Hematopoietic multipotent progenitor cell (in vitro differentiated cells): ENCODE results near the gene RHOJ. TPM values are rescaled to one million over a fixed set of nuclear protein-coding genes. Genes with fewer than 3 reads are reported as not detected.

Source experiments
- total RNA-seq: library from RNA; depleted of rRNA; stranded (reverse); fragments of >200 nt; gene quantifications from one replicate; pipeline ENCODE4 v1.2.3, GENCODE V29; 2012

RHOJ gene
- total RNA-seq, 1 donor: not detected

Other genes starting within 250 kb of the RHOJ start
- under 0.01 TPM for gene KCNH5, start 159.0 kb upstream of the RHOJ start, total RNA-seq
- not detected for gene GPHB5, start 114.5 kb downstream of the RHOJ start, total RNA-seq